Activated CD8-positive, alpha-beta memory T cell treated with anti-CD3 and anti-CD28 coated beads, Interleukin-2, amount 50 U/mL, for 24 hours (primary cell): ENCODE data around the gene PHYH.
"Not testable (repeated sequence)": the region's sequence is repeated elsewhere in the genome, so short reads cannot be mapped to it uniquely, and the experiment has no call there.

ENCODE experiments used
- DNase-seq: peaks from one replicate; pipeline ENCODE4 v3.0.0-alpha.2; 2020; ENCODE audit errors: extremely low read depth

Gene PHYH

DNA sequence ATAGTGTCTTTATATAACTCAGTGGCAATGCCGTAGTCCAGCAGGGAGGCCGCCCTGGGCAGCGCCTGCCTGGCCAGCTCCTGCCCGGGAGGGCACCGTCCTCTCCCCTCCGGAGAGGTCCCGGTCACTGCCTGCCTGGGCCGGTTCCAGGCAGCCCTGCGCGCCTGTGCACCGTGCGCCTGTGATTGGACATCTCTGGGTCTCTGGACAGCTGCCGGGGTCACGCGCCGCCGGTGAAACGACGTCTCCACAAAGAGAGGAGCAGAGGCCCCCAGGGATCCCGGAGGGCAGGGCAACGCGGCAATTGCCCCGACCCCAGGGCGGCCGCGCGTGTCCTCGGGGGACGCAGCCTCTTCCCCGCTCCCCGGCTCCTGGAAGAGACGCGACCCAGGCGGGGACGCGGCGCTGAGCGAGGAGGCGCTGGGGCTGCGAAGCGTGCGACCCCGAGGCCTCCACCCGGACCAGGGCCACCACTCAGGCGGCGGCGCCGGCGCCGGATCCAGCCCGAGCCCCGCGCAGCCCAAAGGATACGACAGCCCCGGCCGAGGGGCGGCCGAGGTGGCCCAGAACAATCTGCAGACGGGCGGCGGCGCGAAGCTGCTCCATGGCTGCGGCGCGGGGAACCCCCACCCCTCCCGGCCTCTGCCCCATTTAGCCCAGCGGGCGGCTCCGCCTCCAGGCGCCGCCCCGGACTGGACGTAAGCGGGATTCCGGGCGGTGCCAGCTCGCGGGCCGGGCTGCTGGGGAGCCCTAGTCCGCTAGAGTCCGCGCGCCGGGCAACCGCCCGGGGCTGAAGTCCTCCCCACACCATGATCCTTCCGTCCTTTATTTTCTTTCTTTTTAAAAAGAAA is at the start of gene PHYH:
TSS of gene PHYH (minus strand) at position 628 of the 851 bp plus-strand sequence. CDS start at position 606, 22 bp downstream.
- DNase-seq: peak; percentile 31

DNA sequence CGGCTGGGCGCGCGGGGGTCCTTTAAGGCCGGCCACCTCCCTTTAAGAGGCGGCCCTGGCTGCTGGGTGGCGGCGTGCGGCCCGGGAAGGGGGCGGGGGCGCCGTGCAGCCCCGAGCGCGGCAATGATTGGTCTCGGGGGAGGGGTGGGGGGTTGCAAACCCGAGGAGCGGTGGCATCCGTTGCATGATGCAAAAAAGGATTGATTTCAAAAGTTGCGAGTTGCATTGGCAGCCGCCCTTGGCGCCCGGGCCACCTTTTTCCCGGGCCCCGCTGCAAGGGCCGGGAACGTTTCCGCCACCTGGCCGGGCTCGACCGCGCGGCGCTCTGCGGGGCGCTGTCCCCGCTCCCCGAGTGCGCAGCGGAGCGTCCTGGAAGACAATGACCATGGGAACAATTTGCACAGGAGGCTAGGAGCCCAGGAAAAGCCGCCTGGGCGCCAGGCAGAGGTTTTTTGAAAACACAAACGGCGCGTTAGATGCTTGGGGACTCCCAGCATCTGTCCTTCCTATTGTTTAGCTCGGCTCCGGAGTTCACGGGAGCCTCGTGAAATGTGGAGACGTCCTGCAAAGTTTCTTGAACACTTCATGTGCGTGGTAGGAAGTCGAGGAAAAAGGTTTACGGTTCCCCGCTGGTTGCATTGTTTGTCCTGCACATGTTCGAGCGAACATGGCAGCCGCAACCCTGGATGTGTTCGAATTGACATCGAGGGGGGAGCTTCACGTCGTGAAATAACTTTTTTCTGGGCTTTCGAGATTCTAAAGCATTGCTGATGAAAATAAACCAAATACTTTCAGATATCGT is 48.6 kb upstream of the PHYH start, which contains the start of gene SEPHS1:
TSS of gene SEPHS1 (minus strand) at position 78 of the 802 bp plus-strand sequence. CDS start 3,343 bp downstream, outside the sequence.
- peak; percentile 56 for DNase-seq

DNA sequence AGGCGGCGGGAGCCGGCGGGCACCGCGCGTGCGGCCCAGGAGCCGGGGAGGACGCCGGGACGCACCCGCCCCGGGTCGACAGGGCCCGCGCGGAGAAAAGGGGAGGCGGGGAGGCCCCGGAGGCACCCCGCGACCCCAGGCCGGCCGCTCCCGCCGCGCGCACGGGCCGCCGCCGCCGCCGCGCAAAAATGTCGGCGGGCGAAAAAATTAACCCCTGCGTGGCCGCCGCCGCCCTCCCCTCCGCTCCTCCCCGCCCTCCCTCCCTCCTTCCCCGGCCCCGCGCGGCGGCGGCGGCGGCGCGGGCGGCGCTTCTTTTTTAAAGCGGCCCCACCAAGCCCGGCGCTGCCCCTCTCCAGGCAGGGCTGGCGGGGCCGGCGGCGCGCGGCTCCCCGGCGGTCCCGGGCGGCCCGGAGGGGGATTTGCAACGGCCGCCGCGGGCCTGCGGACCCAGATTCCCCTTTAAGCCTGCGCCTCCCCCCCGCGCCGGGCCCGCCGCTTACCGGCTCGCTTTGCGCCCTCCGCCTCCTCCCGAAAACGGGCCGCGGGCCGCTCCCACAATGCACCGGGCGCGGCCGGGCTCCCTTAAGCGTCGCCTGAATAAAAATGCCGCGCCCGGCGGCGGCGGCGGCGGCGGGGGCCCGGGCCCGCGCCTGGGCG is 47.8 kb upstream of the PHYH start:
- peak; percentile 33 for DNase-seq

DNA sequence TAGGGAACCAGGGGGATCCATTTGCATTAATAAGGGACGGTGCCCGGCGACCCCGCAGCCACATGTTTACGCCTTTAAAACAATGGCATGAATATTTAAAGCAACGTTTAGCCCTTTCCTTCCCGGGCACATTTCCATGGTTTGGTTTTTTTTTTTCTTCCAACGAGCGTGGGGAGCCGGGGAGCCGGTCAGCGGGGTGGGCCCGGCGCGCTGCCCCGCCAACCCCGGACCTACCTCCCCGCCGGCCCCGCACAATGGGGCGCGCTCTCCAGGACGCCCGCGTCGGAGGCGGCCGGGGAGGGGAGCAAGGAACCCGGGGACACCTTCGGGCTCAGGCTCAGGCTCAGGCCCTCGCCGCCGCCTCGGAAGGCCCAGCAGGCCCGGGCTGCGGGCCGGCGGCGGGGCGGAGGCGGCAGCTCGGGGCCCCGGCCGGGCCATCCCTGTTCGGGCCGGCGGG is 47.2 kb upstream of the PHYH start:
- no peak for DNase-seq

DNA sequence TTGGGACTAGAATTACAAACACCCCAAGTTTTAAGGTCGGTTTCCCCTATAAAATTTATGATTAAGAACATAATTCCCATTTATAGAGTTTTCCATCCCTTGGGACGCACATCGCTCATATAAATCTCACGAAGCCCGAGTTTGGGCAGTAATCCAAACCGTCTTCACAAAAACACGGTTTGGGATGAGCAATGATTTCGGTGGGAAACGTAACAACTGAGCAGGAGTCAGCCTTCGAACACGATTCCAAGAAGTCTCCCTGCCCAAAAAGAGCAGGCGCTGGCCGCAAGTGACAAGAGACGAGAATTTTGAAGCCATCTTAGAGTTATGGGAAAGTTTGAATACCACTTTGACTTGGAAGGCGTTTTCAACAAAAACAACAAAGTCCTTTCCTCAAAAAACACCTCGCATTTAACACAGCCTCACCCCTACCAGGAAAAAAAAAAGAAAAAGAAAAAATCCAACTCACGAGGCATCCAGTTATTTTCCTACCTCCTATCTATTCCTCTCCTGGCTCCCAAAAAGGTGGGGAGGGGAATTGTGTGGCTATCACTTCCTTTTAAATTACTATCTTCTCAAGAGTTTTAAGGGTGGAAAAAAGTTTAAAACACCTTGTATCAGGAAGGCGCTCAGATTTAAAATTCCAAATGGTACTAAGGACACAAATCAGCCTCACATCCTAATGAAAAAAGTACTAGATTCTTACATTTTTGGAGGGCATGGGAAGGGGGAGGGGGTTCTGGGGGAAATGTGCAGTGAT is 46.6 kb upstream of the PHYH start:
- no peak for DNase-seq

DNA sequence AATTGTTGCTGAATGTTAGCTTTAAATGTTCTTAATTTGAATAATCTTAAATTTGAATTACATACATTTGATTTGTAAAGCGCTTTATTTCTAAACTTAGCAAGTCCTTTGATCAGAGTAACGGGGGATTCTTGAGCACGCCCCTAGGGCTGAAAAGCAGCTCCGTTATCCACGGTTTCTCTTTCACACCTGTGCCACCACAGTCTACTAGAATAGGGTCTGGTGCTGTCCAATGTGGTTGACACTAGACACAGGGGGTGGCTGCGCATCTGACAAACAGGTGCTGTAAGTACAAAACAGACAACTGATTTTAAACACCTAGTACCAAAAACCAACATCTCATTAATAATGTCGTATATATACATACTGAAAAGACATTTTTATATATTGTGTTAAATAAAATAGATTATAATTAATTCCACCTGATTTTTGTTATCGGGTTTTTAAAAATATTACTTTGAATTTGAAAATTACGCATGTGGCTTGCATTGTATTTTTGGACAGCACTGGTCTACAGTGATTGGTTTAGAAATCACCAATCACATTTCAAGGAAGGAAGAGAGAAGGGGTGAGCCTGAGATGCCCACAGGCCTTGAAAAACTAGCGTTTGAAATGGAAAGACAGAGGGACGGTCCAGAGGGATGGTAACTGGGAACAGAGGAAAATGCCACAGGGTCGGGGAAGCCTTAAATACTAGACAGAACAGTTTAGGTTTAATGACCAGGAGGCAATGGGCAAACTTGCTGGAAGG is 40.9 kb upstream of the PHYH start:
- DNase-seq: no peak

DNA sequence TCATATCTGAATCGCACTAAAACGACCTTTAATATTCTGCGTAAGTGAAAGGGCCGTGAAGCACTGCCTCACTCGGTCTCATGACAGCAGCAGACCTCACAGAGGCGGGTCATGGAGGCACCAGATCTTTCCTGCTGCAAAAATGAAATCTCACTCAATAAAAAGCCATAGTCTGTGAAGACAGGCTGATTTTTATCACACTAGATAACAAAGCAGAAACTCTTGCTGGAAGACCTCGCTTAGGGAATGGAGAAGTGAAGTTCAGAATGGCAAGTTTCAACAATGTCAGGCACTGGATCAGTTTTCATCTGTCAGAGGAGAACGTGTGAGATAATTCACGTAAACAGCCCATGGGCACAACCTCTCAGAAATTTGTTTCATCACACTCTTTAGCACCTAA is 40.2 kb upstream of the PHYH start:
- DNase-seq: no peak

DNA sequence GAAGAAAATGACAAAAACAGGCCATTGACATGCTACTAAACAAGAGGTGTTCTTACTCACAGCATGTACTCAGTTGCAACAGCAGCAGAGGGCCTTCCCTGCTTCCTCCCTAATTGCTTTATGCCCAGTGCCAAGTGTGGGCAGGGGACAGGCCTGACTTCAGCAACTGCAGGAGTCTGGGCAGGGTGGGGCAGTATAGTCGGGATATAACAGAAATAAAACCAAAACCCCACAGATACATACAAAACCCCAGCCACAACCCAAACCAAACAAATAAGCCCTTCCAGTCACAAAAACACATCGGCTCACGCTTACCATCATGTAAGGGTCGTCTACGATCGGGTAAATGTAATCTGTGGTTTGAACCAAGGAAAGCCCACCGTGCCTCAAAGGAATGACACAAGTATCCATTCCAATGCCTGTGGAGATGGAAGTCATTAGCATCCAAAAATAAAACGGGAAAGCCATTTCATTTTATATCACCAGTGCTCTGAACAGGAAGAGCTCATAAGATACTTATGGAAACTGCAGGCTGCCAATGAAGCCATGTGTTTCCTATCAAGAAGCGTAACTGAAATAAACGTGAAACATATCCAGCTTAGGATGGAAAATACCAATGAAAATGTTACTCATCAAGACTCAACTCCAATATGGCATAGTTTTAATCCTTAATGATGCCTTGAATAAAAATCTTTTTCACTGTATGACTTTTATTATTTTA is 38.7 kb upstream of the PHYH start:
- no peak for DNase-seq

DNA sequence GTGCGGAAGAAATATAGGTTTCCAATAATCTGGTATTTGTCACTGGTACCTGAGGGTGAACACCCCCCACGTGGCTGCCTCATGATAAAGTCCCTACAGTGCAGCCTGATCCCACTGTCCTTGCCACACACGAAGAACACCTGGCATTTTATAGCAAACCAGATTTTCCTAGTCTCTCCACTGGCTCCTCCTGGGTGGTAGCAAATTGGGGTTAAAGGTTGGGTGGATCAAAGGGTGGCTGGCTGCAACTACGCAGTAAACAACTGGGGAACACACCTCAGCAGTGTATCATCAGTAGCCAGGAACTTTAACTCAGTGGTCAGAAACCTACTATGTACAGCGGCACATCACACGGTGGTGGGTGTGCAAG is 37.9 kb upstream of the PHYH start:
- no peak for DNase-seq

DNA sequence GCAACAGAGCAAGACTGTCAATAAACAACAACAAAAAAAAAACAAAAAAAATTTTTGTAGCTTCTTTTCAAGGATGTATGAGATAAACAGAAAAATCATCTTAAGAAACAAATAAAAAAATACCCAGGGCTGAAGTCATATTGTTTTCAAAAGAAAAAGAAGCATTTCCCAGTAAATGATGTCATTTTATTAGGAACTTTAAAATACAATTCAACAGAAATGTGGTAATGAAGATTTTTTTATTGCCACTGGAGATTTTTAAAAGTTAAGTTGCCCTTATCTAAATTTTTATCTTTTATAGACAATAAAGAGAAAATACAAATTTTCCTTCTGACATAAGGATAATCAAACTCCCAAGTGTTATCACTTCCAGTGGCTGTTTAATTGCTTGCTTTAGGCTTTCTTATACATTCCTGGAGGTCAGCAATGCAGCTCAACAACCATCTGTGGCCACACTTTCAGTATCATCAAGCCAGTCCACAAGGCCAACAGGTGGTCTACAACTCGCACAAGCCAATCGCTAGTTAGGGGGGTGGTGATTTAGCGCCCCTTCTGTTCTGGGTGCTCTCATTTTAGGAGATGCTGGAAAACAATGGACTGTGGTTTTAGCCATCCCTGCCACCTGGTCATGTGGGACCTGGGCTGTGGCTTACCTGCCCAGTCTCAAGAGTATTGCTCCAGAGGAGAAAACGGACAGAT is 37.4 kb upstream of the PHYH start:
- no peak for DNase-seq

DNA sequence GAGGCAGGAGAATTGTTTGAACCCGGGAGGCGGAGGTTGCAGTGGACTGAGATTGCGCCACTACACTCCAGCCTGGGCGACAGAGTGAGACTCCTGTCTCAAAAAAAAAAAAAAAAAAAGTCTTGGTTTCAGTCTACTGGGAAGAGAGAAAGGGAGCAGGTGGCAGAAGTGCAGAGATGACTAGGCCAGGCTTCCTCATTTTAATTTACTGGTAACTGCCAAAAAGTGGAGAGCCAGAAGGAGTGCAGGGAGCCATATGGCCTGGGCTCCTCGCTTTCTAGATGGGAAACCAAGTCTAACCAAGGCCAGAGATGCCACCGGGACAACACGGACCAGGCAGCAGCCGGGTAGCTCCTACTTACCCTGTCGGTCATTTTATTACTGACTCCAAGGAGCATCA is 36.0 kb upstream of the PHYH start:
- no peak for DNase-seq

DNA sequence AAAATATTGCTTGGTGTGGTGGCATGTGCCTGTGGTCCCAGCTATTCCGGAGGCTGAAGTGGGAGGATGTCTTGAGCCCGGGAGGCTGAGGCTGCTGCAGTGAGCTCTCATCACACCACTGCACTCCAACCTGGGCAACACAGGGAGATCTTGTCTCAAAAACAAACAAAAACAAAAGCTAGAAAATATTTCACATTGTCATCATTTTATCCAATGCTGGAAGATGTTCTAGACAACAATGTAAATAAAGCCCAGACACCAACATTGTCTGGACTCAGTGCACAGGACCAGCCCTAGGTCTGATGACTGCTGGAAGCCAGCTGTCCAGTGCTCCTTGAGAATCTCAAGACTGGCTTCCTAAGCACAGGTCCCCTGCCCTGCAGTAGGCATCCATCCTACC is 34.7 kb upstream of the PHYH start:
- no peak for DNase-seq

DNA sequence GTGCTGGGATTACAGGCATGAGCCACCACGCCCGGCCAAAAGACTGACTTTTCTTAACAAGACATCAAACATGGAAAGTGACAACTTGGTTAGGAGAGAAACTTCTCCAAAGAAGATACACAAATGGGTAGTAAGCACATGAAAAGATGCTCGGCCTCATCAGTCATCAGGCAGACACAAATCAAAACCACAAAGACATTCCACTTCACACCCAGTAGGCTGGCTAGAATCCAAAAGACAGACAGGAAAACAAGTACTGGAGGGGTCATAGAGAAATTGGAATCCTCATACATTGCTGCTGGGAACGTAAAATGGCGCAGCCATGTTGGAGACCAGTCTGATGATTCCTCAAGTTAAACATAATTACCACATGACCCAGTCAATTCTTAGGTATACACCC is 31.8 kb upstream of the PHYH start:
- no peak for DNase-seq

DNA sequence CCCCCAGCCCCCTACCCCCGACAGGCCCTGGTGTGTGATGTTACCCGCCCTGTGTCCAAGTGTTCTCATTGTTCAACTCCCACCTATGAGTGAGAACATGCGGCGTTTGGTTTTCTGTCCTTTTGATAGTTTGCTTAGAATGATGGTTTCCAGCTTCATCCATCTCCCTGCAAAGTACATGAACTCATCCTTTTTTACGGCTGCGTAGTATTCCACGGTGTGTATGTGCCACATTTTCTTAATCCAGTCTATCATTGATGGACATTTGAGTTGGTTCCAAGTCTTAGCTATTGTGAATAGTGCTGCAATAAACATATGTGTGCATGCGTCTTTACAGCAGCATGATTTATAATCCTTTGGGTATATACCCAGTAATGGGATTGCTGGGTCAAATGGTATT is 31.1 kb upstream of the PHYH start:
- not testable (repeated sequence) for DNase-seq

DNA sequence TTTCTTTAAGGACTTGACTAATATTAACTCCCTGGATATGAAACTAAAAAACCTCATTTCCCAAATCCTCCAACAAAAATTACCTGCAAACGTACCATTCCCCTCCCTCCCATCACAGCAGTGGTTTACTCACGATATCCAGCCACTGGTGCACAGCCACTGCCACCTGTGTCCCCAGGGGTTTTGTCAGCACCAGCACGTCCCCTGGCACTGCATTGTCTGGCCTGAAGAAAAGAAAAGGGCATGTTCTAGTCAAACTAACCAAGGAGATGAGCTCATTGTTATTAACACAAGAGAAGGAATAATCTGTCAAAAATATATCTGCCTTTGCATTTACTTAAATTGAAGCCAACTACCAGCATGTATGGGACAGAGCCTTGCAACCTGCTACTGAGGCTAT is 29.7 kb upstream of the PHYH start:
- DNase-seq: no peak

DNA sequence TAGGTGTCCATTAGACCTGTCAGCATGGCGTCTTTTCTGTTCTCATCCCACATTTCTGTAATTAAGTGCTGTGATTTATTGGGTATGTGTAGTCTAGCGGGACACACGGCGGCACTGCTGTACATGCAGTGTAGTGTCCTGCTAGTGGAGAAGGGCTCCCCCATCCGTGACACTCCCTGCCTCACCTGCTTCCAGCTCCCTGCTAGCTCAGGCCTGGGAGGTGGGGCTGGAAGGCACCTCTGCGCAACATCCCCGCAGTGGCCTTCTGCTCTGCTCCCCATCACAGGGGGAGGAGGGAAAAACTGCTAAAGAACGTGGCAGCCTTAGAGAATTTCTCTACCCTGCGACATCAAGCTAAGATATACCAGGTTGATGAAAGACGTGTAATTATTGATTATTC is 28.7 kb upstream of the PHYH start:
- no peak for DNase-seq

DNA sequence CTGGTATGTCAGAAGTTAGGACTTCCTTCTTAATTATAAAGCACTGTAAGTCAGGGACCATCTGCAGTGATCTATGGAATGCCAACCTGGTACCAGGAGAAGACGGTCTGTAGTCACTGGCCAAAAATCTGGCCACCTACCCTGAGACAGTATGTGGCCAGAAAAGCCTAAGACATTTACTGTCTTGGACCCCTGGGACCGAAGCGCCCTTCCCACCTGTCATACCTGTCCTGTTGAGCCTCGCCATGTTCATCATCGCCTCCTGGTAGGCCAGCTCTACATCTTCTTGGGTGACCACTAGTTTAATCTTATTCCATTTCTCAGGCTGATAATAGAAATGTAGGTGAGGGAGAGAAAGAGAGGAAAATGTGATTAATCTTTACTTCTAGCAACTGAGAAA is 28.3 kb upstream of the PHYH start:
- no peak for DNase-seq

DNA sequence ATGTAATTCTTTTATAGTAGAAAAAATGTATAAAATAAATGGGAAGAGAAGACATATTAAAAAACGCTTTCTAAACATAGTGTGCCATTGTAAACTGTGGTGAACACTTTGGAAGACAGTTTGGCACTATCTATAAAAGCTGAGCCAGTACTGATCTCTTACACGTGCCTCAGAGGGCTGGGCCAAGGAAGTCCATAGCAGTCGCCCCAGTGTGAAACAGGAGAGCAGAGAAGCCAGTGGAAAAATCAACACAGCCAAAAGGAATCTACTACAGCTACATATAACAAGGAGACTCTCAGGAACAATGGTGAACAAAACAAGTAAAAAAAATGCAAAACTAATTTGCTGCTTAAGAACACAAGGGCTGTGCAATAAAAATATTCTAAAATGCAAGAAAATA is 27.7 kb upstream of the PHYH start:
- DNase-seq: no peak

DNA sequence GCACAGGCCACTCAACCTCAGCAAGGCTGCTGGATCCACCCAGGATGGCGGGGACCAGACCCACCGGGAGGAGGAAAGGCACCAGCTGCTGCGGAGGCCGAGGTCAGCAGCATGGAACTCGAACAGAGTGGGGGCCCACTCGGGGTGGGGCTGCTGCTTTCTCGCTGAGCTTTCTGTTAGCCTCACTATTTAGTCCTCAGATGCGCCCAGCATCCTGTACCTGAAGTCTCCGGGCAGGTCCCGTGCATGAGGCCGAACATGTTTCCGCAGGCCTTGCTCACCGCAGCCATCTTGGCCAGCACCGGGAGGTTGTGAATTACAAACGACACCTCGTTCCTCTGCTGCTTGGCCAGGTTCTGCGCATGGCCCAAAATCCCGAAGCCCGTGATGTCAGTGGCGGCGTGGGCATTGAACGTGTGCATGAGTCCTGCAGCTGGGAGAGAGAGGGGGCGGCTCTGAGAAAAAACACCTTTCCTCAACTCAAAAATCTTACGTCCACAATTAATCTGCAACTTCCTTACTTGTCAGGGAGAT is 22.8 kb upstream of the PHYH start:
- no peak for DNase-seq
